CD4-positive, alpha-beta T cell treated with Interleukin-6 for 4 hours (primary cell): ENCODE measurements around the gene SNX9.
"Not testable (repeated sequence)": the region's sequence is repeated elsewhere in the genome, so short reads cannot be mapped to it uniquely, and the experiment has no call there.

Experiments
- DNase-seq: peaks from one replicate; pipeline ENCODE4 v3.0.0-alpha.2; 2020; ENCODE audit warnings: mixed read lengths

The SNX9 gene

DNA sequence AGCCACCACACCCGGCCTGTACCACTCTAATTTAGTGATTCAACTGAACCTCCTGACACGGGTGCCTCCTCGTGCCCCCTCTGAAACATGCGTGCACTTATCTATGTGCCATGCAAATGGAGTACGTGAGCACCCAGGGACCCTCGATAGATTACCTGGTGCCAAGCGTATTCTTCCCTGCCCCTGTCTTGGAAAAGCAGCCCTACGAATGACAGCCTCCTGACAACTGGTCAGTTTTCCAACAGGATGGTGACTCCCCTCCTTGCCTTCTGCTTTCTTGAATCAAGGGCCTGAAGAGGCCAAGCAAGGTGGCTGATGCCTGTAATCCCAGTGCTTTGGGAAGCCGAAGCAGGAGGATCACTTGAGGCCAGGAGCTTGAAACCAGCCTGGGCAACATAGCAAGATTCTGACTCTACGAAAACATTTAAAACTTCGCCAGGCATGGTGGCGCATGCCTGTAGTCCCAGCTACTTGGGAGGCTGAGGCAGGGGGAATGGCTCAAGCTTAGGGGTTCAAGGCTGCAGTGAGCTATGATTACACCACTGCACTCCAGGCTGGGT is 133.2 kb downstream of the SNX9 start:
- no peak for DNase-seq

DNA sequence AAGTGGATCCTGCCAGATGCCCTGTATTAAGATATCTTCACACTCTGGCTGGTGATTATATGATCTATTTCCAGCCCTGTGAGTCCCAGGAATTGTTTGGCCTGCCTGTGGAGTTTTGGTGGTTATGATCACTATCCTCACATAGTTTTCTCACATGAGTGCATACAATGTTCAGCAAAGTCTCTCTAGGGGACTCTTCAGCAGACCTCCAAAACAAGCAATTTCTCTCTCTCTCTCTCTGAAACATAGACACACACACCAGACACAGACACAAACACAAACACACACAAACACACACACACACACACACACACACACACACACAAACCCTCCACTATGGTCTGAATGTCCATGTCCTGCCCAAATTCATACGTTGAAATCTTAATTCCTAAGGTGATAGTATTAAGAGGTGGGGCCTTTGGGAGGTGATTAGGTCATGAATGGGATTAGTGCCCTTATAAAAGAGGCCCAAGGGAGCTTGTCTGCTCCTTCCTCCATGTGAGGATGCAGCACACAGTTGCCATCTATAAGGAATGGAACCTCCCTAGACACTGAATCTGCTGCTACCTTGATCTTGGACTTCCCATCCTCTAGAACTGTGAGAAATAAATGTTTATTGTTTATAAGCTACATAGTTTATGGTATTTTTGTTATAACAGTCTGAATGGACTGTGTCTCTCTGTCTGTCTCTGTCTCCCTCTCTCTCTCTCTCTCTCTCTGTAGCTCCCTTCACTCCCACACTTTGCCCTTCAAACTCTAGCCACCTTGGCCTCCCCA is 136.6 kb downstream of the SNX9 start:
- DNase-seq: no peak

DNA sequence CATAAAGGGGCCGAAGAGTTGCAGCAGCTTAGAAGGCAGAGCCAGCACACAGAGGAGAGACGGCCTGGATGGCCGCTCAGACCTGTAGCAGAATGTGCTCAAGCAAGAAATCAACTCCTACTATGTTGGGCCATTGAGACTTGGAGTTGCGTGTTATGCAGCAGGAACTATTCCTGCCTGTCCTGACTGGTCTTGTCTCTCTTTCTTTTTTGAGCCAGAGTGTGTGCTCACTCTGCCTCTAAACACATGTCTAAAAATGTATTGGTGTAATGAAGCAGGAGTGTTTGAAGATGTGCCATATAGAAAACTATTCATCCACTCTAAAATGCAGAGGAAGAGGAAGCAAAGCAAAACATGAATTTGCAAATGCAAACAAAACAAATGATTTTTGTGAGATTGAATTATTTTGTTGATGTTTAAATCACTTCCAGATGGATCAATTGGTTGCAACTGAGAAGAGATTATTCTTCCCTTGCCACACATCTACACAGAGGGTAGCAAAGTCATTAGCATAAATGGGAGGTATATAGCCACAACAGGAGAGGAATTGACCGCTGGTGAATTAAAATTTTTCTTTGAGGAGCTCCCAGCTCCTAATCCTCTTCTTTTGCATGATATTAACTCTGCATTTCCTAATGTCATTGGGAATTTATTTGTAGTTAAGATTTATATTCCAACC is 138.2 kb downstream of the SNX9 start:
- DNase-seq: no peak

DNA sequence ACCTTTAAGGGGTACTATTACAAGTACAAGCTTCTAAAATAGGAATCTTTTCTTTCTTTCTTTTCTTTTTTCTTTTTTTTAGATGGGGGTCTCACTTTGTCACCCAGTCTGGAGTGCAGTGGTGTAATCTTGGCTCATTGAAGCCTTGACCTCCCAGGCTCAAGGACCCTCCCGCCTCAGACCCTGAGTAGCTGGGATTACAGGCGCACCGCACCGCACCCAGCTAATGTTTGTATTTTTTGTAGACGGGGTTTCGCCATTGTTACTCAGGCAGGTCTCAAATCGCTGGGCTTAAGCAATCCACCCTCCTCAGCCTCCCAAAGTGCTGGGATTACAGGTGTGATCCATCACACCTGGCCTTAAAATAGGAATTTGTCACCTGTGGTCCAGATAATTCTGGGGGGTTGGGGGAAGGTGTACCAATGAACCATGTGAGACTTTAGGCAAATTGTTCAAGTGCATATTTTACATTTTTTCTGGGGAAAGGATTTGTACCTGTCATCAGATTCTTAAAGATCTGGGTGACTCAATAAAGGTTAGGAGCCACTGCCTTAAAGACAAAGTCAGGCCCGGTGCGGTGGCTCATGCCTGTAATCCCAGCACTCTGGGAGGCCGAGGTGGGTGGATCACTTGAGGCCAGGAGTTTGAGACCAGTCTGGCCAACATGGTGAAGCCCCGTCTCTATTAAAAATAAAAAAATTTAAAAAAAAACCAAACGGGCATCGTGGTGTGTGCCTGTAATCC is 139.0 kb downstream of the SNX9 start:
- no peak for DNase-seq

DNA sequence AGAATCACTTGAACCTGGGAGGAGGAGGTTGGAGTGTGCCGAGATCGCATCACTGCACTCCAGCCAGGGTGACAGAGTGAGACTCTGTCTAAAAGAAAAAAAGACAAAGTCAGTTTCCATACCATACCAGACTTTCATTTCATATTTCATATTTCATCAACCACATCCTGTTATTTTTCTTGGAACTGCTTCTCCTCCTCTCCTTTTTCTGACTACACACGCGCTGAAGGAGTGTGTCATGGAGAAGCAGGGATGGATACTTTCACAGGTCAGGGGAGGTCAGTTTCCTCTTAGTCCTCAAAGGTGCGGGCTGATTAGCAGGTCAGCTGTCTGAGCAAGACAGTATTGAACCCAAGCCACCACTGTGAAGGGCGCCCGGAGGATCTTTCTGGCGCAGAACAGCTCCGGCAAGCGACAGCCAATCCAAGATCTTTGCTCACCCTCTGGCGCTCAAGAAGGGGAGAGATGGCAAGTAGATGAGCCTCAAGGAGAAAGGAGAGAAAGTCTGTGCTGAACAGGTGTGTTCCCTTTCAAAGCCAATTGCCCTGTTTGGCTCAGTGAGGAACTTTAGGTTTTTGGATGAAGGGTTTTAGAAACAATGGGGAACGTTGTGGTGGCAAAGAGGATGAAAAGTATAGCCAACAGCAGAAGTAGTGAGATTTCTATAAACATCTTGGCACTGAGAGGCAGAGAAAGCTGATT is 139.7 kb downstream of the SNX9 start:
- no peak for DNase-seq

DNA sequence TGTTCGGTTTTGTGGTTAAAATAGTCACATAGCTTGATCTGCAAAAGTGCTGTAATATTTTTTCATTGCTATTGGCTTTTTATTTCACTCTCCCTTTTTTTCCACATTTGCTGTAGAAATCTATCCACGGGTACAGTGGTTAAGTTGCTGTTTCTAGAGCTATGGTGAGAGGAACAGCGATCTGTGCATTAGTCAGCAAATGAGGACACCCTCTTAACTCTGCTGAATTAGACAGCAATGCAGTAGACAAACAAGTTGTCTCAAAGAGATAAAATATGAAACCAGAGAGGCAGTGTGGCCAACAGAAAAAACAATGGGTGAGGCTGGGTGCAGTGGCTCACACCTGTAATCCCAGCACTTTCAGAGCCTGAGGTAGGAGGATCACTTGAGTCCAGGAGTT is 141.1 kb downstream of the SNX9 start:
- DNase-seq: no peak

DNA sequence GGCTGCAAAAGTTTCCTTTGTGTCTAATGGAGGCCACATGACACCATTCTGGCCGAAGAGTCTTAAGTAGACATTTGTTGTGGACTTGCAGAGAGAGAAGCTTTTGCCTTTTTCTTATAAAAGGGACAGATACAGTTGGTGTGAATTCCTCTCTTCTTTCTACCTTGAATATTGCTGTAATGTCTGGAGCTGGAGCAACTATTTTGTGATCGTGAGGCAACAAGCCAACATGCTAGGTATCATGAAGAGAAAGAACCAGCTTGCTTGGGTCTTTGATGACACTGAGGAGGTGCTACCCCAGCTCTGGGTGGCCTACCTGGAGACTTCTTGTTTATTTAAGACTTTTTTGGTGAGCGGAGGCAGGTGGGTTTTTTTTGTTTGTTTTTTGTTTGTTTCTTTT is 142.3 kb downstream of the SNX9 start:
- DNase-seq: no peak

DNA sequence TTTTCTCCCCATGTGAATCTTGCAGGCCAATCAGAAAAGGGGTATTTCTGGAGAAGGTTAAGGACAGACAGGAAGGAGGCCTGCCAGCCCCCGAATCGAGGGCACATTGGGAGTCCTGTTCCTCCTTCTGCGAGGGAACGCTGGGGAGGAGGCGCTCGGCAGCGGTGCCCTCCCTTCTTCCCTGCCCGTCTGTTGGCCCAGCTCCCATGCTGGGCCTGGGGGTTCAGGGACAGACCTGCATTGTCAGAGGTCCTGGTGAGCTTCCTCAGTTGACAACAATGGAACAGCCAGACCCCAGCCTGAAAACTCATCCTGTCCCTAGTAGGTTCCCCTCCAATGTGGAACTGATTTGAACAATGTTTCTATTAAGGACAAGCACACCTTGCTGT is 143.5 kb downstream of the SNX9 start:
- DNase-seq: no peak

DNA sequence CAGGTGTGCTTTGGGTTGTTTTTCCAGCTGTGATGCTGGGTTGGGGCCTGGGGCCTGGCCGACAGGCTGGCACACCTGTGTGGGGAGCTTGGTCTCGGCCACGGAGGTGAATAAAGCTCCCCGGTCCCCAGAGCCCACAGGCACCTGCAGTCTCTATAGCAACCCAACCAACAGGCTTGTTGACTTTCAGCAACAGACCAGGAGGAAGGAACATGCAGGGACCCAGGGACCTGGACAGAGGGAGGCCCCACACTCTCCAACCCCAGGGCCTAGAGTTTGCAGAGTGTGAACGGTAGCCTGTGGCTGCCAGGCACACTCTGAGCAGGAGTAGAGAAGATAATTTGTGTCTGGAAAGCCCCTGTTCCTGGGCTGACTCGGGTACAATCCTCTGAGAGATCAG is 144.0 kb downstream of the SNX9 start:
- no peak for DNase-seq

DNA sequence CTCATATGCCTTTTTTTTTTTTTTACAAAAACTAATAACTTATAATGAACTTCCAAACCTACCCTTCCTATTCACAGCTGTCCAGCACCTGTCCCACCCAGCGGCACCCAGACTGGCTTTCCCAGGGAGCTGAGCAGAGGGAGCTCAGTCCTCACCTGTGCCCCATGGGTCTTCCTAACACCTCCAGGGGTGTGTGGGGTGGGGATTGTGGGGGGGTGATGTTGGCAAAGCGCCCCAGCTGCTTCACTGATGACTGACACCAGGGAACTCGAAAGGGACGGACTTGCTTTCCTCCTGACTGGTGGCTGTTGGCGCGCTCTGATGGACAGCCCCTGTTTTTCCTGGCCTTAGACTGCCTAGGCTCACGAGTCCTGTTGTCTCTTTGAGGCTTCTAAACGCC is 144.4 kb downstream of the SNX9 start:
- no peak for DNase-seq

DNA sequence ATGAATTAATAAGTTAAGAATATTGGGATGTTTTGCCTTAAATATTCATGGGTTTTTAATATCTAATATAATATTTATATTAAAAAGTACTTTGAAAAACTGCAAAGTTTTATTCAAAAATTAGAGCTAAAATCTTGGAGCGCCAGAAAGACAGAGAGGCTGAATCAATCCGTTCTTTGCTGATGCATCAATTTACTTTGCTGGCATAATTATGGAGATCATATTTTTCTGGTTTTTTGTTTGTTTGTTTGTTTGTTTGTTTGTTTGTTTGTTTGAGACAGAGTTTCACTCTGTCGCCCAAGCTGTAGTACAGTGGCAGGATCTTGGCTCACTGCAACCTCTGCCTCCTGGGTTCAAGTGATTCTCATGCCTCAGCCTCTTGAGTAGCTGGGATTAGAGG is 149.1 kb downstream of the SNX9 start:
- DNase-seq: not testable (repeated sequence)

DNA sequence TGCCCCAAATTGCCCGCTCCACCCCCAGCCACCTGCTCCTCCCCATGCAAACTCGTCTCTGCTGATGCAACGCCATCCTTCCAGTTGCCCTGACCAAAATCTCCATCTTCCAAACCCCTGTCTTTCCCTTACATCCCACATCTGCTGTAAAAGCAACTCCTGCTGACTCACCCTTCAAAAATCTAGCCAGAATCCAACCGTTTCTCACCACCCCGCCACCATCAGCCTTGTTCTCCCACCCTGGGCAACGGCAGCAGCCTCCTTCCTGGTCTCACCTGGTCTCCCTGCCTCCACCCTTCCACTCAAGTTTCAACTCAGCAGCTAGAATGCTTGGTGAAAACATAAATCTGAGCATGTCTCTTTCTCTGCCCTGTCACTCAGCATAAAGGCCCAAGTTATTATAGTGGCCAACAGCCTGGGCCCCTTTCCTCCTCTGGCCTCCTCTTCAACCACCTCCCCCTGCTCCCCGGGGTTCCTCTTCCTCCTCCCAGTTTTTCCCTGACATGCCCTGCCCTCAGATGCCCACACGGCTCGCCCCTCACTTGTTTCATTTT is 151.4 kb downstream of the SNX9 start:
- DNase-seq: no peak

DNA sequence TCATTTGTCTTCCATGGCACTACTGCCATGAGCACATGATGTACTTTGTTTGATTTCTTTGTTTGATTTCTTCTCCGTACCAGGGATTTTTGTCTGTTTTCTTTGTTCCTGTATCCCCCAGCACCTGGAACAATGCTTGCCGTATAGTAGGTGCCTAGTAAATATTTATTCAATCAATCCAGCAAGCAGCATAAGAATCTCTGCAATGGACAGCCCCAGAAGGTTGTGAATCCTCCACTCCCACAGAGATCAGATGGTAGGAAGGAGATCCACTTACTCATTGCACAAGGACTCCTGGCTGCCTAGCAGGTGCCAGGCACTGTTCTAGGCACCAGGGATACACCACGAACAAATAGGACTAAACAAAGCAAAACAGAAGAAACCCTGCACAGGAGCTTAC is 151.9 kb downstream of the SNX9 start:
- no peak for DNase-seq

DNA sequence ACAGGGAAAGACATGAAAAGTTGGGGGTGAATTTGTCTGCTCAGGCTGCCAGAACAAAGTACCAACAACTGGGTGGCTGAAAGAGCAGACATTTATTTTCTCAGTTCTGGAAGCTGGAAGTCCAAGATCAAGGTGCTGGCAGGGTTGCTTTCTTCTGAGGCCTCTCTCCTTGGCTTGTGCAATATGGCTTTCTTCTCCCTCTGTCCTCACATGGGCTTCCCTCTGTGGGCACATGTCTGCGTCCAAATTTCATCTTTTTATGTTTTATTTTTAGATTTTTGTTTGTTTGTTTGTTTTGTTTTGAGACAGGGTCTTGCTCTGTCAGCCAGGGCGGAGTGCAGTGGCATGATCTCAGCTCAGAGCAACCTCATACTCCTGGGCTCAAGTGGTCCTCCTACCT is 152.4 kb downstream of the SNX9 start:
- DNase-seq: no peak

DNA sequence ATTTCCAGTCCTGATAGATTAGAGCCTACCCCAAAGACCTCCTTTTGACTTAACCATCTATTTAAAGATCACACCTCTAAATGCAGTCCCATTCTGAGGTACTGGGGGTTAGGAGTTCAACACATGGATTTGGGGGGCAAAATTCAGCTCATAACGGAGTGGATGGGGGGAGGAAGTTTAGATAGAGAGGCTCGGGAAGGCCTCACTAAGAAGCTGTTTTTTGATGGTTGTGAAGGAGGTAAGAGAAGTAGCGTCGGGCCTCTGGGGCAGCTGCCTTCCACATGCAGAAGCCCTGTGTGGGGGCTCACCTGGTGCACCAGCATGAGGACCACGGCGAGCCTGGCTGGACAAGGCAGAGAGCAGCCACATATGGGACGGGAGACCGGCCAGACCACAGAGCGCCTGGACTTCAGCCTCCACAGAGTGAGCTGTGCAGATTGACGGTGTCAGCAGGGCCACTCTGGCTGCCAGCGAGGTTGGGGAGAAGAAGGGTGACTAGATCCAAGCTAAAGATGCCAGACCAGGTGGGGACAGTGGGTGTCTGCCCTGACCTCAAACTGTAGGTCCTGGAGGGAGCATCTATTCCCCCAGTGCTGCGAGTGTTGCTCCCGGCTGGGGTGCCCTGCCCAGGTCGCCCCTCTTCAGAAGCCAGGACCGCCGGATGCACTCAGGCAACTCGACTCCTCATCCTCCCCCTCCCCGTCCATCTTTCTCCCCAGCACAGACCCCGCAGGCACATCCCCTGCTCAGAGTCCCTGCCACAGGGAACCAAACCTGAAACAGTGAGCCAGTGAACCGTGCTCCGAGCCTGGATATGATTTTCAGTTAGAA is 153.5 kb downstream of the SNX9 start:
- no peak for DNase-seq

DNA sequence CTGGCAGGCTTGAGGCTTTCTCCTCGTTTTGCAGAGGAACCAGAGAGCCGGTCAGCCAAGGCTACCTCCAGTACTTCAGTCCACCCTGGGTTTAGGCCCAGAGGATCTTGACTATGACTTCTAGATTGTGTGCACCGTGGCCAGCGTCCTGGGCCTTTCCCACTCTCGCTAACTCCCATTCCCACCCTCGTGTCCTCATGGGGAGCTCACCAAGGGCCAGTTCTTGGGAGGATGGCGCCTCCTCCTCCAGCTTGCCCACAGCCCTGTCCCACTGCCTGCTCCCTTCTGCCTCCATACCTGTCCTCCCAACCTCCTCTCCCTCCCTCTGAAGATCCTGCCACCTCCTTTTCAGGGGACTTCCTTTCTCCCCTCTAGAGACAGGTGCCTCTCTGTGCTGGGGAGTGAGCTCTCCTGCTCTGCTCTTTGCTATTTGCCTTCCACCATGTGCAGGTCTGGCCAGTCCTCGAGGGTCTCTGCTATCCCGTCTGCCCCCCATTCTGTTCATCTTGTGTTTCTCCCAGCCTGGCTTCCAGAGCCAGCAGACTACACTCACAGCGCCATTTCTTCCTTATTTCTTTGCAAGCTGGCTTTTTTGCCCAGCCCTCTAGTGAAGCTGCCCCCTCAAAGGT is 154.2 kb downstream of the SNX9 start:
- no peak for DNase-seq

DNA sequence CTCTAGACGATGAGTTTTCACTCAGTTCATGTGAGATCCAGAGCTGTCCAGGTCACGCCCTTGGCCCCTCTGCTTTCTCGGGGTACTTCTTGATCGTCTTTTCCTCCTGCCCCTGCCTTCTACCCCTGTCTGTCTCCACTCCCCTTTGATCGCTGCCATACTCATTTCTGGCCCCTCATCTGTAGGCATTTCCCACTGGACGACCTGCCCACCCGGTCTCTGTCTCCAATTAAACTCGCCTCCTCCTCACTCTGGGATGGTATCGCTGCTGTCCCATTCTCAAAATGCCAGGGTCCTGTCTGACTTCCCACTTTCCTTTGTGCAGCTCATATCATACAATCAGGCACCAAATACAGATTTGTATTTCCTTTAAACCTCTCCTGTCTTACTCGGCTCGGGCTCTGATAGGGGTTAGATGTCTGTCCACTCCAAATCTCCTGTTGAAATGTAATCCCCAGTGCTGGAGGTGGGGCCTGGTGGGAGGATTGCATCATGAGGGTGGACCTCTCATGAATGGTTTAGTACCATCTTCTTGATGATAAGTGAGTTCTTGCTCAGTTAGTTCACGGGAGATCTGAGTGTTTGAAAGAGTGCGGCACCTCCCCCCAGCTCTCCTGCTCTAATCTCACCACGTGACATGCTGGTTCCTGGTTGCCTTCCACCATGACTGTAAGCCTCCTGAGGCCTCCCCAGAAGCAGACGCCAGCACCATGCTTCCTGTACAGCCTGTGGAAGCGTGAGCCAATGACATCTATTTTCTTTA is 155.2 kb downstream of the SNX9 start:
- DNase-seq: no peak

DNA sequence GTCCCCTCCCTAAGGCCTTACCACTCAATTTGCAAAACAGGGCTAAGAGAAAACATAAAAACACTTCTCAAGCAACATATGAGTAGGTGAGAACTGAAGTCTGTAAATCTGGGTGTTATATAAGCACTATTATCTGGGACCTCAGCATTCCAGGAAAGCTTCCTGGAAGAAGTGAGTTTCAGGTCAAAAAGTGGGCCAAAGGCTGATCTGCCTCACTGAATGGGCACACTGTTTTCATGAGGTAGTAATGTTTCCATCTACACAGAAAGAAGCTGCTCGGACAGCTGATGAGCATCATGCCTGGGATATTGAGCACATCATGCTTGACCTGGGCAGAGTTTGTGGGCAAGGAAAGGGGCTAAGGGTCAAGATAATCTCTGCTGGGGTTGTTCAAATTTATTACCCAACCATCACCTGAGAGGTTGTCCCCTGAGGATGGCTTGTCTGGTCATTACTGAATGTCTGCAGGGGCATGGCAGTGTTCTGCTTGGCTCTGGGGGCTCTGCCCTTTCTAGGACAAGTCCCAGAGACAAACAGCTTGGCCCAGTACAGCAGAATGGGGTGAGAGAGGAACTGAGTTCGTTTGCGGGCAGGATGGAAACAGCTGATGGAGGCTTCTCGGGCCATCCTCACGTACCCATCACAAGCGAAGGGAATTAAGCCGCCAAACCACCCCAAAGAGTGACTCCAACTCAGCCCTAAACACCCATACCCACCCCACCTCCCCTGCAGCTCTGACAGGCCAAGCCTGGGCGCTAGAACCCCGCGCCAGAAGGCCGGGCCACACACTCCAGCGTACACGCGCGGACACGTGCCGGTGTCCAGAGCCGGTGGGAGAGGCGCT is 157.5 kb downstream of the SNX9 start:
- DNase-seq: peak; percentile 22

DNA sequence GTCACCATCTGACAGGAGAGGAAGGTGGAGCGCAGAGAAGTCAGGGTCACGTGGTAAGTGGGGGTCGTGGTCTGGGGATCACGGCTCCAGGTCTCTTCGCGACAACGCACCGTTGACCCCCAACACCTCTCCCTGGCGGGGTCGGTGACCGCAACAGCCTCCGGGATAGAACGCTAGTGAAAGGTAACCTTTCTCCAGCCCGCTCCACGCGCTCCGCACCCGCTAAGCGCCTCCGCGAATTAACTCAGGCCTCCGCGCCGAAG is 158.0 kb downstream of the SNX9 start:
- no peak for DNase-seq
